ENCODE measurements around the gene CD9. TPM values are rescaled to one million over a fixed set of nuclear protein-coding genes. Genes with fewer than 3 reads are reported as not detected.

CD9 gene
- total and polyA plus RNA-seq, 2 of the 8 experiments (the other 6 are each of a cell fraction or from before 2014, with no cell fraction given): 168 to 319 TPM

DNA sequence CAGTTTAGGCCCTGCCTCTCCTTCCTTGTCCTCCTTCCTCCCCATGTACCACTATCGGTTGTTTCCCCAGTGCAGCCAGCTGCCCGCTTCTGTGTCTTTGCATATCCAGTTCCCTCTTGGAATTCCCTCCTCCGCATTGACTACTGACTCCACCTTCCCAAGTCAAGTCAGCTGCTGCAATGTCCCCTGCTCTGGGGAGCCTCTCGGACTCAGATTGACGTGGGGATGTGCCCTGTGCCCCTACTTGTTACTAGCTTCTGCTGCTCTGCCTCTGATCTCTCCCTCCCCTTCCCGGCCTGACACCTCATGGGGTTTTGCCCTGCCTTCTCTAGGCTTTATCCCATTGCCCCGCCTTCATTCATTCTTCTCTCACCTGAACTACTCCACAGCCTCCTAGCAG lies 2.1 kb upstream of the CD9 start:
- H2BK15ac ChIP-seq (ENCODE audit: low read length): peak overlapping the region; percentile 61
- H3K4me3 ChIP-seq (ENCODE audit: extremely low read depth in 1 of 4, insufficient read depth in 2 of 4, low read depth in 3 of 4, low read length in 4 of 4): no peak overlapping the region
- no peak overlapping the region for H3K23ac ChIP-seq (ENCODE audit: insufficient read length)
- peaks cover 0 to 20% of the 10 kb centered on the region in 2 experiments; a peak in 3 of 4 replicates for H3K79me2 ChIP-seq (ENCODE audit: control insufficient read depth in 1 of 2, insufficient read depth in 2 of 2, low read length in 2 of 2)
- H3K79me1 ChIP-seq (ENCODE audit: low read depth, low read length): 0 out of 2 replicates have a peak, but pooled peaks cover 7% of the 10 kb centered on the region
- H3K9ac ChIP-seq (replicated peaks in 1 of 4; ENCODE audit: extremely low read depth in 1 of 4, low read depth in 3 of 4, low read length in 3 of 4): no peak overlapping the region
- no peak overlapping the region for H3K56ac ChIP-seq (replicated peaks; ENCODE audit: insufficient read length, low read depth, low read length)
- peak overlapping the region; percentile 70; the same call in 1 of the 2 replicates for H2AK5ac ChIP-seq (ENCODE audit: low read depth, low read length)
- FAIRE-seq: no peak
- peak overlapping the region; percentile 4 to 8; a peak in 1 of 4 replicates for H3K4me2 ChIP-seq (ENCODE audit: insufficient read depth in 1 of 2, low read depth in 2 of 2, low read length in 2 of 2)
- no peak overlapping the region for H3K4ac ChIP-seq (replicated peaks; ENCODE audit: insufficient read length, low read depth, low read length)
- peak overlapping the region; percentile 36; the same call in 1 of the 2 replicates for H2AFZ ChIP-seq (ENCODE audit: low read length)
- peak overlapping the region; percentile 78; the same call in 1 of the 2 replicates for H2BK12ac ChIP-seq (ENCODE audit: low read depth, low read length)
- H3K4me1 ChIP-seq (replicated peaks in 1 of 4; ENCODE audit: control insufficient read depth in 3 of 4, insufficient read depth in 4 of 4, low read length in 3 of 4): peaks cover 7 to 41% (median 25%) of the 10 kb centered on the region in 4 experiments
- ChIA-PET CTCF (ENCODE audit: partially characterized antibody) (interaction anchor here (0.7 to 26.9 kb wide), 11 partner anchors 9 to 210 kb away, joined by 3 to 433 read pairs (median 4); no protein-coding TSS in a partner anchor), POLR2A (ENCODE audit: partially characterized antibody) (interaction anchor here (0.7 to 11.6 kb wide), 4 partner anchors 15 to 272 kb away, joined by 3 to 203 read pairs (median 4); partner anchors contain the start of gene VAMP1)
- H3K9me3 ChIP-seq (ENCODE audit: insufficient read depth in 2 of 2, low read depth in 1 of 2, low read length in 1 of 2): no peaks in the 10 kb centered on the region
- no peak overlapping the region for H3K14ac ChIP-seq (ENCODE audit: insufficient read length)
- peak overlapping the region; percentile 36; the same call in 1 of the 2 replicates for H3K18ac ChIP-seq (ENCODE audit: extremely low read depth, low read length)
- peak overlapping the region; percentile 91 for H2BK20ac ChIP-seq (ENCODE audit: low read length)
- H4K8ac ChIP-seq (ENCODE audit: extremely low read depth, insufficient read depth, low read length): no peak overlapping the region
- H2BK120ac ChIP-seq (replicated peaks; ENCODE audit: low read depth, low read length): peak overlapping the region; percentile 40
- peaks cover 0 to 10% (median 6%) of the 10 kb centered on the region in 4 experiments; a peak in 3 of 7 replicates for H3K27me3 ChIP-seq (replicated peaks in 1 of 4; ENCODE audit: control insufficient read depth in 3 of 4, extremely low read depth in 1 of 4, insufficient read depth in 3 of 4, low read length in 3 of 4)
- no peak for DNase-seq (ENCODE audit: low read depth in 1 of 2, low spot score in 2 of 2)
- H4K91ac ChIP-seq (replicated peaks; ENCODE audit: insufficient read length, low read length): peak overlapping the region; percentile 23
- peaks cover 12% of the 10 kb centered on the region; the same call in 1 of the 2 replicates for H3K23me2 ChIP-seq (ENCODE audit: low read depth, low read length)
- H4K5ac ChIP-seq (ENCODE audit: insufficient read length, low read depth, low read length): no peak overlapping the region
- H3K27ac ChIP-seq (ENCODE audit: low read depth, low read length): no peak overlapping the region
- peak overlapping the region; percentile 11; the same call in 1 of the 2 replicates for H2BK5ac ChIP-seq (ENCODE audit: low read depth, low read length)
- no peaks in the 10 kb centered on the region for H3K36me3 ChIP-seq (ENCODE audit: control insufficient read depth in 2 of 4, insufficient read depth in 4 of 4, low read length in 3 of 4)
- H4K20me1 ChIP-seq (replicated peaks in 1 of 2; ENCODE audit: control insufficient read depth in 1 of 2, insufficient read depth in 2 of 2, low read length in 2 of 2): peaks cover 0 to 2% of the 10 kb centered on the region in 2 experiments
- WGBS, 2 experiments (ENCODE audit: extremely low coverage in 1 of 2, insufficient coverage in 1 of 2, insufficient read length in 1 of 2, insufficient replicate concordance in 2 of 2, low coverage in 1 of 2, low lambda C conversion rate in 2 of 2, missing lambda C conversion rate in 1 of 2): 44% methylated on average over 7 of the region's 7 CpGs; no CpG with 5 or more reads in 1 of the 2 experiments
- TF ChIP-seq TAF1 (IDR thresholded peaks at IDR 0.05; ENCODE audit: low read depth, low read length) (no peak), SIX5 (IDR thresholded peaks at IDR 0.05; ENCODE audit: low read depth, low read length) (no peak), BRCA1 (IDR thresholded peaks at IDR 0.05; ENCODE audit: low read depth, low read length) (no peak), NRF1 (IDR thresholded peaks at IDR 0.05; ENCODE audit: low read depth, low read length) (no peak), CBX8 (IDR thresholded peaks at IDR 0.05; ENCODE audit: borderline replicate concordance, low read depth, low read length) (no peak), ZNF274 (IDR thresholded peaks at IDR 0.05; ENCODE audit: borderline replicate concordance, extremely low read depth, low read length) (no peak), JUND (IDR thresholded peaks at IDR 0.05; ENCODE audit: low read length) (no peak), KDM4A (IDR thresholded peaks at IDR 0.05; ENCODE audit: low read depth, low read length, severe bottlenecking) (no peak), SP2 (IDR thresholded peaks at IDR 0.05; ENCODE audit: low read length) (no peak), BACH1 (IDR thresholded peaks at IDR 0.05; ENCODE audit: low read length) (no peak)

Data from H1 (cell line).